GM23248 (cell line): ENCODE results near the gene MACROD2.

Experiments
- EZH2 ChIP-seq: fragments of 200-600 bp; sonication (generic); IDR thresholded peaks from 2 replicates; pipeline ENCODE4 v1.6.1; 2018; ENCODE audit warnings: antibody characterized with exemption, mild to moderate bottlenecking; ENCODE audit not compliant: insufficient read depth, poor library complexity, severe bottlenecking
- EZH2phosphoT487 ChIP-seq: fragments of 200-600 bp; sonication (generic); IDR thresholded peaks from 2 replicates; pipeline ENCODE4 v1.6.1; 2018; ENCODE audit warnings: antibody characterized with exemption, moderate library complexity, mild to moderate bottlenecking, low read depth; ENCODE audit not compliant: insufficient read depth

GRCh38 chr20:14005996-14006395 is 10.7 kb downstream of the MACROD2 start:
- TF ChIP-seq EZH2: no peak
- TF ChIP-seq EZH2phosphoT487: no peak
